ENCODE results near the gene NACC2. TPM values are rescaled to one million over a fixed set of nuclear protein-coding genes. Genes with fewer than 3 reads are reported as not detected.

The NACC2 gene
- total RNA-seq, 4 donors from 2014 or later = 26.0 to 51.7 (median 43.5) TPM

DNA sequence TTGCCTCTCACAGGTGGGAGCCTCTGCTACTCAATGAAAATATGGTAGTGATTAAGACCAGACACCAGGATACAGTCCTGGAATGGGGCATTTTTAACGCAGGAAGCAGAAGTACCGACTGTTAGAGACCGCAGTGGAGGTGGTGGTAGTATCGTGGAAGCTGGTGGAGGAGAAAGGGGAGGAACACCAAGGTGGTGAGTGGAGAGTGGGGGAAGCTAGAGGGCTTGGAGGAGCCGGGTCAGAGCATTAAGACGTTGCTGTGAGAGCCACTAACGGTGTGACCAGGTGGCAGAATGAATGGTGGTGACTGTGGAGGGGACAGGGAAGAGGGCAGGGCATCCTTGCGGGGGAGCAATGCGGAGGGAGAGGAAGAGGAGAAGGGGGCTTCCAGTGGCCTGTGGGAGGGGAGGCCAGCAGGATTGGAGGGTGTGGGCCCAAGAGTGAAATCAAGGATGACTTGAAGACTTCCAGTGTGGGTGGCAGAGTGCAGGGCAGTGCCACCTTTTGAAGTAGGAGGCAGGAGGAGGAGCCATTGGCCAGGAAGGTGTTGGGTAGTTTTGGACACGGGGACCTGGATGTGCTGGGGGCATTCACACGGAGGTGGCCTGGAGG lies 132.3 kb downstream of the NACC2 start:
- in situ Hi-C loops (cut with MboI; ENCODE audit: low sequenced_read_pairs in 4 of 4) = loop anchor here in 2 of 4 donors (5.0 to 10.0 kb wide), 2 partner anchors 132 to 159 kb away; partner anchors contain the start of gene NACC2 (in 1 of the 2)
- intact Hi-C loops (cut with DNase I; ENCODE audit: low total_unique reads) = loop anchor here (5.0 to 10.0 kb wide), 4 partner anchors 166 to 1896 kb away; partner anchors contain the start of genes BRD3, QSOX2 and SNAPC4
- TF ChIP-seq POLR2A (IDR thresholded peaks at IDR 0.05) = no peak
- TF ChIP-seq, protein P1, sequence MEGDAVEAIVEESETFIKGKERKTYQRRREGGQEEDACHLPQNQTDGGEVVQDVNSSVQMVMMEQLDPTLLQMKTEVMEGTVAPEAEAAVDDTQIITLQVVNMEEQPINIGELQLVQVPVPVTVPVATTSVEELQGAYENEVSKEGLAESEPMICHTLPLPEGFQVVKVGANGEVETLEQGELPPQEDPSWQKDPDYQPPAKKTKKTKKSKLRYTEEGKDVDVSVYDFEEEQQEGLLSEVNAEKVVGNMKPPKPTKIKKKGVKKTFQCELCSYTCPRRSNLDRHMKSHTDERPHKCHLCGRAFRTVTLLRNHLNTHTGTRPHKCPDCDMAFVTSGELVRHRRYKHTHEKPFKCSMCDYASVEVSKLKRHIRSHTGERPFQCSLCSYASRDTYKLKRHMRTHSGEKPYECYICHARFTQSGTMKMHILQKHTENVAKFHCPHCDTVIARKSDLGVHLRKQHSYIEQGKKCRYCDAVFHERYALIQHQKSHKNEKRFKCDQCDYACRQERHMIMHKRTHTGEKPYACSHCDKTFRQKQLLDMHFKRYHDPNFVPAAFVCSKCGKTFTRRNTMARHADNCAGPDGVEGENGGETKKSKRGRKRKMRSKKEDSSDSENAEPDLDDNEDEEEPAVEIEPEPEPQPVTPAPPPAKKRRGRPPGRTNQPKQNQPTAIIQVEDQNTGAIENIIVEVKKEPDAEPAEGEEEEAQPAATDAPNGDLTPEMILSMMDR (IDR thresholded peaks at IDR 0.05 in 4 of 5, conservative IDR thresholded peaks at IDR 0.05 in 1 of 5) = no peak
- no peak overlapping the region for H3K27ac ChIP-seq
- no peaks in the 10 kb centered on the region for H3K27me3 ChIP-seq
- no peak overlapping the region for H3K4me3 ChIP-seq
- H3K4me1 ChIP-seq = peaks cover 16 to 25% of the 10 kb centered on the region in 2 donors
- DNase-seq = no peak
- H3K36me3 ChIP-seq = no peaks in the 10 kb centered on the region
- no peak for ATAC-seq
- H3K9me3 ChIP-seq = no peaks in the 10 kb centered on the region

DNA sequence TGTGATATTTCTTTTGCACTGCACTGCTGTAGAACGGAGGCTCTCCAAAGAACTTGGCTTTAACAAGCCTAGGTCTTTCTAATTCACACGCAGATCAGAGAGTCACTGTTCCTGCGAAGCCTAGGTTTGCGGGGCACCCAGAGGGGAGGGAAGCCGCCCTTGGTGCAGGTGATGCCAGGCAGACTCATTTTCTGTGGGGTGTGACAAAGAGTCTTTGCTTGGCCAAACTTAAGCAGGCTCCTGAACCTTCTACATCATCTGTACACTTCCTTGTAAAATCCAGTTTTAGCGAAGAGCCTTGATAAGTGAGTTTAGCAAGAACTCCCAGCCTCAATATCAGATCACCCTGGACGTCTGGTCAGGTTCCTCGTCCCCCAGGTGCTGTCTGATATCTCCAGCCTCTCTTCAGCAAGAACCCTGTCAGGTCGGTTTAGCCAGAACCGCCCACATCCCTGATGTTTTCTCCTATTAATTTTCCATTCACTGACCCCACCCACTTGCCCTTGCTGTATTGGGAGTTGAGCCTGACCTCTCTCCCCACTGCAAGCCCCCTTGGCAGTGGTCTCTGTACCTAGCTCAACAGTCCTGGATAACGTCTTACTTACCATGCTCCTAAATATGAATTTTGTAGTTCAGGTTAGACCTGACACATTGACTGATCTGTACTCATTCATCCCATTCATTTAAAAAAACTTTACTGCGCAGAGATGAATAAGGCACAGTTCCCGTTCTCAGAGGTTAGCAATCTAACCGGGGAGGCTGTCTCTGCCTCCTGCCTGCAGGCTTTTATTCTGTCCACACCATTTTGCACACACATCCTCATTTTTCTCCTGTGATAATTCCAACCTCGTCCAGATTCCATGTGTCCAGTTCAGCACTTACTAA lies 133.0 kb downstream of the NACC2 start:
- Histone ChIP-seq H3K27me3 (no peaks in the 10 kb centered on the region), H3K27ac (peak overlapping the region; percentile 56 to 67 (median 60)), H3K9me3 (no peaks in the 10 kb centered on the region), H3K4me1 (peaks cover 21 to 33% of the 10 kb centered on the region in 2 donors), H3K36me3 (no peaks in the 10 kb centered on the region), H3K4me3 (peak overlapping the region in 2 of 4 donors; percentile 31 to 33)
- intact Hi-C loops (cut with DNase I; ENCODE audit: low total_unique reads) = loop anchor here (1.0 to 10.0 kb wide), 7 partner anchors 55 to 1895 kb away; partner anchors contain the start of genes BRD3, CAMSAP1, NACC2 and QSOX2
- DNase-seq (no peak), ATAC-seq (no peak)
- TF ChIP-seq, protein P1 (IDR thresholded peaks at IDR 0.05 in 4 of 5, conservative IDR thresholded peaks at IDR 0.05 in 1 of 5) = no peak
- no peak for TF ChIP-seq POLR2A (IDR thresholded peaks at IDR 0.05)
- in situ Hi-C loops (cut with MboI; ENCODE audit: low sequenced_read_pairs in 4 of 4) = loop anchor here in 2 of 4 donors (5.0 to 10.0 kb wide), 2 partner anchors 133 to 160 kb away; partner anchors contain the start of gene NACC2 (in 1 of the 2)

- peaks cover 25 to 37% of the 10 kb centered on the region in 2 donors for H3K4me1 ChIP-seq
- DNase-seq = peak; percentile 93 to 96
- intact Hi-C loops (cut with DNase I; ENCODE audit: low total_unique reads) = loop anchor here (1.0 to 10.0 kb wide), 7 partner anchors 54 to 1894 kb away; partner anchors contain the start of genes BRD3, CAMSAP1, NACC2 and QSOX2
These were observed 133.8 kb downstream of the NACC2 start, which contains the start of gene UBAC1 for GRCh38 chr9:135961277-135961715. UBAC1 (minus strand) TSS chr9:135961373; CDS start chr9:135961162, 211 bp downstream.

More at GRCh38 chr9:135961277-135961715, 133.8 kb downstream of the NACC2 start, which contains the start of gene UBAC1:
- peak; percentile 37 to 55 for ATAC-seq
- Histone ChIP-seq H3K36me3 (no peaks in the 10 kb centered on the region), H3K27ac (peak within 1 kb of the TSS; percentile 97 to 100 (median 100)), H3K27me3 (no peaks in the 10 kb centered on the region), H3K4me3 (peak within 1 kb of the TSS; percentile 87 to 99 (median 95)), H3K9me3 (no peaks in the 10 kb centered on the region)
- TF ChIP-seq, protein P1 (IDR thresholded peaks at IDR 0.05 in 4 of 5, conservative IDR thresholded peaks at IDR 0.05 in 1 of 5) = peak; percentile 44 to 66 (median 57)
- TF ChIP-seq POLR2A (IDR thresholded peaks at IDR 0.05) = no peak
- in situ Hi-C loops (cut with MboI; ENCODE audit: low sequenced_read_pairs in 4 of 4) = loop anchor here in 2 of 4 donors (5.0 to 10.0 kb wide), 2 partner anchors 134 to 161 kb away; partner anchors contain the start of gene NACC2 (in 1 of the 2)

Measured in gastrocnemius medialis (tissue), 4 donors.